MCF 10A (cell line): ENCODE measurements around the gene PRSS16. TPM values are rescaled to one million over a fixed set of nuclear protein-coding genes. Genes with fewer than 3 reads are reported as not detected.

Source experiments
- BruUV-seq: library from RNA; stranded (reverse); fragments of 400-500 nt; replicated peaks from 2 replicates; lab custom pipeline; 2021; lab: Mats Ljungman, UMichigan
- CTCF ChIA-PET: fragments of 300-600 bp; sonication (Branson Sonifier 250); formaldehyde crosslinking; extraction: SDS; loops from one replicate; lab custom pipeline; 2021; ENCODE audit warnings: antibody characterized with exemption, inconsistent platforms; lab: Yijun Ruan, JAX
- POLR2A ChIA-PET: fragments of 300-600, 350-650 bp; sonication (Branson Sonifier 250); formaldehyde crosslinking; extraction: SDS; loops from one replicate; lab custom pipeline; 2020; ENCODE audit warnings: antibody characterized with exemption, inconsistent platforms; lab: Yijun Ruan, JAX
- DNase-seq: peaks from one replicate; pipeline ENCODE4 v3.0.0-alpha.2; 2018; ENCODE audit not compliant: unreplicated experiment
- H3K27ac Mint-ChIP-seq: one replicate; pipeline ENCODE4 v1.8.0; 2022; ENCODE audit warnings: mild to moderate bottlenecking, low read depth, mixed read lengths; ENCODE audit not compliant: unreplicated experiment
- H3K27me3 Mint-ChIP-seq: one replicate; pipeline ENCODE4 v1.8.0; 2022; ENCODE audit warnings: mixed read lengths; ENCODE audit not compliant: insufficient read depth, unreplicated experiment
- H3K36me3 Mint-ChIP-seq: one replicate; pipeline ENCODE4 v1.8.0; 2022; ENCODE audit warnings: mild to moderate bottlenecking, moderate library complexity, mixed read lengths; ENCODE audit not compliant: insufficient read depth, unreplicated experiment
- H3K4me1 Mint-ChIP-seq: one replicate; pipeline ENCODE4 v1.8.0; 2022; ENCODE audit warnings: mixed read lengths; ENCODE audit not compliant: insufficient read depth, unreplicated experiment
- H3K4me3 Mint-ChIP-seq: one replicate; pipeline ENCODE4 v1.8.0; 2022; ENCODE audit warnings: mild to moderate bottlenecking, moderate library complexity, mixed read lengths; ENCODE audit not compliant: unreplicated experiment
- H3K9me3 Mint-ChIP-seq: one replicate; pipeline ENCODE4 v1.8.0; 2022; ENCODE audit warnings: mixed read lengths; ENCODE audit not compliant: unreplicated experiment
- intact Hi-C: fragments of 100-400 bp; cut with micrococcal nuclease; formaldehyde crosslinking; loops from 2 replicates; pipeline ENCODE4 v1.14.1; 2022
- total RNA-seq: library from RNA; stranded (reverse); gene quantifications from 2 replicates; pipeline ENCODE4 v1.2.3, GENCODE V29; 2022
- TF ChIP-seq, protein P1 (sequence below): fragments of 200-600 bp; IDR thresholded peaks from one replicate; pipeline ENCODE4 v1.8.0; 2022; ENCODE audit warnings: antibody characterized with exemption, mild to moderate bottlenecking; ENCODE audit not compliant: unreplicated experiment

Gene PRSS16
- total RNA-seq, 1 experiment from 2014 or later, result 22.8 TPM

DNA sequence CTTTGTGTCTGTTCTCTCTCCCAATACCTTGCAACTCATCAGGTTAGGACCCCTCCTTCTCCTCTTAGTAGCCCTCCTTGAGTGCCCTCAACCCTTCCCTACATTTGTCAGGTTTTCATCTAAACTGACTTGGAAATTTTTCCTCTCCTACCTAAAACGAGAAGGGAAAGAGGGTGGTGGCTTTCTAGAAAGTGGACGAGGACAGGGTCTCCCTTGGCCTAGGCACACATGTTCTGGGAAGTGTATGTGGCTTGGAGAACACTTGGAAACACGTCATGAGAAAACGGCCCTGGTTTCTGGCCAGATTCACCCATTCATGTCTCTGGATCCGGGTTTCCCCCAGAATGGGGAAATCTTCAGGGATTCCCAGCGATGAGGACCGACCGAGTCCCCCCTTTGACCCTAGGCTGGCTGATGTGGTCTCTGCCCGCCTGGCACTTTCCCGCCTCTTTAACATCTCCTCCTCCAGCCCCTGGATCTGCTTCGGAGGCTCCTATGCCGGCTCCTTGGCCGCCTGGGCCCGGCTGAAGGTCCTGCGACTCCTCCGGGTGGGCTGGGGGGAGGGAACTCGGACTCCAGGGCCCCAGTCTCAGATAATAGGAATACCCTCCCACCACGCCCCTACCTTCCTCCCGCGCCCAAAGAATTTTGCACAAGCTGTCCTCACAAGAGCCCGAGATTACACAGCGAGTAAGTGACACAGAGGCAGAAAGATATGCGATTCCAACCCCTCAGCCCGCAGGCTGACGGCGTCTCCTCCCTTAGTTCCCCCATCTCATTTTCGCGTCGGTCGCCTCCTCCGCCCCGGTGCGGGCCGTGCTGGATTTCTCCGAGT is 3.0 kb downstream of the PRSS16 start:
- ChIA-PET POLR2A (interaction anchor here (1.1 to 2.5 kb wide), 19 partner anchors 11 to 588 kb away, joined by 3 to 29 read pairs (median 6); partner anchors contain the start of gene ZNF184), CTCF (interaction anchor here (0.6 to 2.0 kb wide), 3 partner anchors 8 to 547 kb away, joined by 4 to 7 read pairs (median 4); no protein-coding TSS in a partner anchor)
- no peaks in the 10 kb centered on the region for H3K9me3 Mint-ChIP-seq
- no peak for DNase-seq
- H3K36me3 Mint-ChIP-seq, result peaks cover 3% of the 10 kb centered on the region
- H3K4me1 Mint-ChIP-seq, result no peaks in the 10 kb centered on the region
- intact Hi-C loops, result loop anchor here (2.0 kb wide), 1 partner anchor 46 kb away; no protein-coding TSS in a partner anchor
- TF ChIP-seq, protein P1, sequence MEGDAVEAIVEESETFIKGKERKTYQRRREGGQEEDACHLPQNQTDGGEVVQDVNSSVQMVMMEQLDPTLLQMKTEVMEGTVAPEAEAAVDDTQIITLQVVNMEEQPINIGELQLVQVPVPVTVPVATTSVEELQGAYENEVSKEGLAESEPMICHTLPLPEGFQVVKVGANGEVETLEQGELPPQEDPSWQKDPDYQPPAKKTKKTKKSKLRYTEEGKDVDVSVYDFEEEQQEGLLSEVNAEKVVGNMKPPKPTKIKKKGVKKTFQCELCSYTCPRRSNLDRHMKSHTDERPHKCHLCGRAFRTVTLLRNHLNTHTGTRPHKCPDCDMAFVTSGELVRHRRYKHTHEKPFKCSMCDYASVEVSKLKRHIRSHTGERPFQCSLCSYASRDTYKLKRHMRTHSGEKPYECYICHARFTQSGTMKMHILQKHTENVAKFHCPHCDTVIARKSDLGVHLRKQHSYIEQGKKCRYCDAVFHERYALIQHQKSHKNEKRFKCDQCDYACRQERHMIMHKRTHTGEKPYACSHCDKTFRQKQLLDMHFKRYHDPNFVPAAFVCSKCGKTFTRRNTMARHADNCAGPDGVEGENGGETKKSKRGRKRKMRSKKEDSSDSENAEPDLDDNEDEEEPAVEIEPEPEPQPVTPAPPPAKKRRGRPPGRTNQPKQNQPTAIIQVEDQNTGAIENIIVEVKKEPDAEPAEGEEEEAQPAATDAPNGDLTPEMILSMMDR, result no peak
- H3K4me3 Mint-ChIP-seq, result peak overlapping the region; percentile 99
- TSS peak; percentile 88 for BruUV-seq
- peak overlapping the region; percentile 84 for H3K27ac Mint-ChIP-seq
- no peaks in the 10 kb centered on the region for H3K27me3 Mint-ChIP-seq

DNA sequence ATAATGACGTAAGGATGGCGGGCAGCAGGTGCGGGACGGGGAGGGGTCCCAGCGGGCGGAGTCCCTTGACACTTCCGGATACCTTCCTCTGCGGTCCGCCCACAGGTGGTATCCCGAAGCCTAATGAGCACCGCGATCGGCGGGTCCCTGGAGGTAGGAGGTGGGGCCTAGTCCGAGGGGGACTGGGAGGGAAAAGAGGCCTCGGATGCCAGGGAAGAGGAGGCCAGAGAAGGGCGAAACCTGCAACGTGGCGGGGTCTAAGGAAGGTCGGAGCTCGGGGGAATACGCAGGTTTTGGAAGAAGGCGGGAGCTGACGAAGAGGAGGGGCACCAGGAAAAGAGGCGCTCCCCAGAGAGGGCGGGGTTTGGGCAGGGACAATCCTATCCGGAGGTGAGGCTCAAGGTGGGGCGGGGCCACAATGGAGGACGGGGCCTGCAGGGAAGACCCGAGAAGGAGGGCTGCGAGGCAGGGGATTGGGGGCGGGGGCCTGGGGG is 3.7 kb downstream of the PRSS16 start:
- no peaks in the 10 kb centered on the region for H3K27me3 Mint-ChIP-seq
- CTCF ChIA-PET, result interaction anchor here (0.6 to 2.0 kb wide), 5 partner anchors 8 to 547 kb away, joined by 3 to 7 read pairs (median 4); no protein-coding TSS in a partner anchor

DNA sequence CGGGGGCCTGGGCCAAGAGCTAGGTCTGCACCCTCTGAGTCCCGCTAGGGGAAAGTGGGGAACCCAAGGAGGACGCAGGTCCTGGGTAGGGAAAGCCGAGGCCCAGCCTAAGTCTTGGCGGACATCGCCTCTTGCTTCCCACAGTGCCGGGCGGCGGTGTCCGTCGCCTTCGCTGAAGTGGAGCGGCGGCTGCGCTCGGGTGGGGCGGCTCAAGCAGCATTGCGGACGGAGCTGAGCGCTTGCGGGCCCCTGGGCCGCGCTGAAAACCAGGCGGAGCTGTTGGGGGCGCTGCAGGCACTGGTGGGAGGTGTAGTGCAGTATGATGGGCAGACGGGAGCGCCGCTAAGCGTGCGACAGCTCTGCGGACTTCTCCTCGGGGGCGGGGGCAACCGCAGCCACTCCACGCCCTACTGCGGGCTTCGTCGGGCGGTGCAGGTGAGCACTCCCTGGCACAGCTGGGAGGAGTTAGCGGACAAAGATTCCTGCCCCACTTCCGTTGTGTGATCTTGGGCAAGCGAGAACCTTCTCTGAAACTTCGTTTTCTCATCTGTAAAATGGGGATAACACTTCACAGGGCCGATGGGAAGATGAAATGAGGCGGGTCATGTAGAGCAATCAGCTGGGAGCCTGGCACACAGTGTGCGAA is 4.2 kb downstream of the PRSS16 start:
- CTCF ChIA-PET, result interaction anchor here (0.6 to 2.0 kb wide), 9 partner anchors 9 to 546 kb away, joined by 3 to 7 read pairs (median 3); no protein-coding TSS in a partner anchor
- peaks cover 4% of the 10 kb centered on the region for H3K36me3 Mint-ChIP-seq
- POLR2A ChIA-PET, result interaction anchor here (0.5 to 2.5 kb wide), 41 partner anchors 8 to 1198 kb away, joined by 3 to 29 read pairs (median 4); partner anchors contain the start of gene ZNF184
- peak overlapping the region; percentile 99 for H3K4me3 Mint-ChIP-seq
- intact Hi-C loops, result loop anchor here (2.0 kb wide), 1 partner anchor 45 kb away; no protein-coding TSS in a partner anchor
- peak; percentile 90 for DNase-seq
- H3K27me3 Mint-ChIP-seq, result no peaks in the 10 kb centered on the region
- no TSS peak for BruUV-seq
- H3K4me1 Mint-ChIP-seq, result no peaks in the 10 kb centered on the region
- H3K27ac Mint-ChIP-seq, result peak overlapping the region; percentile 84
- H3K9me3 Mint-ChIP-seq, result no peaks in the 10 kb centered on the region
- TF ChIP-seq, protein P1, result peak; percentile 57

More for the DNA sequence above, 3.7 kb downstream of the PRSS16 start:
- intact Hi-C loops, result loop anchor here (2.0 kb wide), 1 partner anchor 46 kb away; no protein-coding TSS in a partner anchor
- peak; percentile 94 for DNase-seq
- Mint-ChIP-seq H3K27ac (peak overlapping the region; percentile 84), H3K9me3 (no peaks in the 10 kb centered on the region), H3K4me1 (no peaks in the 10 kb centered on the region), H3K4me3 (peak overlapping the region; percentile 99), H3K36me3 (peaks cover 4% of the 10 kb centered on the region)
- TF ChIP-seq, protein P1, result no peak
- POLR2A ChIA-PET, result interaction anchor here (0.6 to 2.5 kb wide), 34 partner anchors 9 to 587 kb away, joined by 3 to 29 read pairs (median 6); partner anchors contain the start of gene ZNF184
- BruUV-seq, result no TSS peak
